Measurements from ENCODE around the gene SHB. TPM values are rescaled to one million over a fixed set of nuclear protein-coding genes. Genes with fewer than 3 reads are reported as not detected.

SHB gene
- polyA plus RNA-seq, 2 of the 4 experiments (the other 2 are of a cell fraction): 15.4 to 22.0 TPM

- ATAC-seq (no peak), FAIRE-seq (no peak), DNase-seq (ENCODE audit: low read depth in 1 of 2, low spot score in 1 of 2) (no peak)
- TF ChIP-seq MYC (IDR thresholded peaks at IDR 0.05; ENCODE audit: borderline replicate concordance, low read length) (no peak), SREBF2 (IDR thresholded peaks at IDR 0.05) (no peak), RFX5 (IDR thresholded peaks at IDR 0.05) (no peak), PHF8 (IDR thresholded peaks at IDR 0.05; ENCODE audit: borderline replicate concordance, low read depth) (no peak), RCOR1 (IDR thresholded peaks at IDR 0.05; ENCODE audit: low read depth, low read length) (no peak), MAX (IDR thresholded peaks at IDR 0.05) (no peak), ZFP36 (IDR thresholded peaks at IDR 0.05; ENCODE audit: borderline replicate concordance, partially characterized antibody) (no peak), BCL3 (IDR thresholded peaks at IDR 0.05) (no peak), ESRRA (IDR thresholded peaks at IDR 0.05; ENCODE audit: borderline replicate concordance, low read length) (no peak), CBX2 (IDR thresholded peaks at IDR 0.05; ENCODE audit: borderline replicate concordance, low read depth) (no peak)
- H3K4me3 ChIP-seq: no peak overlapping the region
- CTCF ChIA-PET: interaction anchor here (1.4 to 4.1 kb wide), 3 partner anchors 12 to 113 kb away, joined by 3 to 15 read pairs (median 4); no protein-coding TSS in a partner anchor
- H3K9me3 ChIP-seq: no peaks in the 10 kb centered on the region
- POLR2A ChIA-PET: no interaction called here
- H3K4me1 ChIP-seq: peaks cover 52% of the 10 kb centered on the region
- 90% methylated on average over 4 of the region's 4 CpGs for WGBS (ENCODE audit: missing lambda C conversion rate)
- peak overlapping the region; percentile 42 to 68; a peak in 5 of 6 replicates for H3K27ac ChIP-seq
- no peak overlapping the region for H3K4me2 ChIP-seq
These were observed 93.4 kb downstream of the SHB start for GRCh38 chr9:37975639-37976038.

GRCh38 chr9:37974506-37975173 lies 94.4 kb downstream of the SHB start:
- DNase-seq (ENCODE audit: low read depth in 1 of 2, low spot score in 1 of 2) (no peak), FAIRE-seq (no peak), ATAC-seq (peak; percentile 40 to 69; a peak in 5 of 6 replicates)
- TF ChIP-seq CBX8 (IDR thresholded peaks at IDR 0.05) (no peak), MAFK (IDR thresholded peaks at IDR 0.05; ENCODE audit: partially characterized antibody) (no peak), FOSL2 (IDR thresholded peaks at IDR 0.05) (no peak), FOSL2 (CRISPR knock-in tag; IDR thresholded peaks at IDR 0.05) (peak; percentile 29)
- peaks cover 52% of the 10 kb centered on the region for H3K4me1 ChIP-seq
- no peak overlapping the region for H3K4me3 ChIP-seq
- H3K9me3 ChIP-seq: no peaks in the 10 kb centered on the region
- ChIA-PET CTCF (interaction anchor here (1.2 to 4.1 kb wide), 4 partner anchors 13 to 114 kb away, joined by 3 to 15 read pairs (median 4); no protein-coding TSS in a partner anchor), POLR2A (interaction anchor here (0.6 kb wide), 1 partner anchor 436 kb away, joined by 3 read pairs; no protein-coding TSS in a partner anchor)
- peak overlapping the region; percentile 51 to 68; a peak in 5 of 6 replicates for H3K27ac ChIP-seq
- 66% methylated on average over 18 of the region's 18 CpGs for WGBS (ENCODE audit: missing lambda C conversion rate)
- peak overlapping the region; percentile 41 for H3K4me2 ChIP-seq

GRCh38 chr9:37972351-37972848 lies 96.6 kb downstream of the SHB start:
- DNase-seq (ENCODE audit: low read depth in 1 of 2, low spot score in 1 of 2) (no peak), FAIRE-seq (no peak), ATAC-seq (peak; percentile 35 to 47; a peak in 3 of 6 replicates)
- no peak overlapping the region for H3K4me3 ChIP-seq
- POLR2A ChIA-PET: no interaction called here
- CTCF ChIA-PET: interaction anchor here (0.9 to 1.9 kb wide), 5 partner anchors 10 to 97 kb away, joined by 3 to 4 read pairs (median 4); partner anchors contain the start of gene SHB
- H3K4me2 ChIP-seq: no peak overlapping the region
- no peaks in the 10 kb centered on the region for H3K9me3 ChIP-seq
- 78% methylated on average over 4 of the region's 4 CpGs for WGBS (ENCODE audit: missing lambda C conversion rate)
- peaks cover 74% of the 10 kb centered on the region for H3K4me1 ChIP-seq
- peak overlapping the region; percentile 37 to 85; a peak in 4 of 6 replicates for H3K27ac ChIP-seq
- TF ChIP-seq USF2 (IDR thresholded peaks at IDR 0.05): no peak
- no peak for TF ChIP-seq HDAC2 (IDR thresholded peaks at IDR 0.05)
- TF ChIP-seq EP300 (IDR thresholded peaks at IDR 0.05): no peak
- no peak for TF ChIP-seq NFE2L2 (conservative IDR thresholded peaks at IDR 0.05; ENCODE audit: low read length)
- no peak for TF ChIP-seq ZFP36 (IDR thresholded peaks at IDR 0.05; ENCODE audit: borderline replicate concordance, partially characterized antibody)
- no peak for TF ChIP-seq PBX3 (IDR thresholded peaks at IDR 0.05)
- no peak for TF ChIP-seq CBX8 (IDR thresholded peaks at IDR 0.05)
- no peak for TF ChIP-seq EHF (CRISPR knock-in tag; IDR thresholded peaks at IDR 0.05)
- TF ChIP-seq JUN (IDR thresholded peaks at IDR 0.05): no peak
- no peak for TF ChIP-seq NR3C1 (IDR thresholded peaks at IDR 0.05)
- no peak for TF ChIP-seq ELK1 (IDR thresholded peaks at IDR 0.05; ENCODE audit: low read depth, low read length)
- TF ChIP-seq GATA3 (IDR thresholded peaks at IDR 0.05; ENCODE audit: borderline replicate concordance): no peak
- no peak for TF ChIP-seq E2F6 (IDR thresholded peaks at IDR 0.05; ENCODE audit: borderline replicate concordance, low read depth)
- no peak for TF ChIP-seq HES2 (IDR thresholded peaks at IDR 0.05)
- TF ChIP-seq KDM5A (IDR thresholded peaks at IDR 0.05): no peak
- TF ChIP-seq ZNF302 (CRISPR knock-in tag; IDR thresholded peaks at IDR 0.05): no peak
- TF ChIP-seq HOXB13 (CRISPR knock-in tag; IDR thresholded peaks at IDR 0.05; ENCODE audit: low read depth): no peak

Data from A549 (cell line).